GM23338 (cell line): ENCODE data around the gene KLHL1.

Experiments used
- CREB1 ChIP-seq: fragments of 250-450 bp; sonication (Bioruptor Pico); IDR thresholded peaks from 2 replicates; pipeline ENCODE4 v1.5.0; 2020; ENCODE audit warnings: low read depth, mild to moderate bottlenecking, moderate library complexity
- ETS1 ChIP-seq: IDR thresholded peaks from 2 replicates; pipeline ENCODE4 v1.6.1; 2016; ENCODE audit warnings: antibody characterized with exemption
- EZH2 ChIP-seq: fragments of 200-600 bp; sonication (generic); IDR thresholded peaks from one replicate; pipeline ENCODE4 v1.8.0; 2017; ENCODE audit warnings: antibody characterized with exemption, mild to moderate bottlenecking, low read depth; ENCODE audit not compliant: unreplicated experiment
- EZH2phosphoT487 ChIP-seq: fragments of 200-600 bp; sonication (generic); IDR thresholded peaks from one replicate; pipeline ENCODE4 v1.8.1; 2018; ENCODE audit warnings: antibody characterized with exemption; ENCODE audit not compliant: unreplicated experiment
- JUNB ChIP-seq: IDR thresholded peaks from one replicate; pipeline ENCODE4 v1.6.1; 2016; ENCODE audit warnings: antibody characterized with exemption; ENCODE audit not compliant: unreplicated experiment
- NANOG ChIP-seq: IDR thresholded peaks from 2 replicates; pipeline ENCODE4 v1.6.1; 2016; ENCODE audit warnings: antibody characterized with exemption, borderline replicate concordance
- POLR2AphosphoS5 ChIP-seq: IDR thresholded peaks from 2 replicates; pipeline ENCODE4 v1.6.1; 2016; ENCODE audit warnings: antibody characterized with exemption, low read depth
- TF ChIP-seq, protein P1 (sequence below), 2 experiments: fragments of 200-600 bp in 1 of 2; sonication (generic) in 1 of 2; conservative IDR thresholded peaks; 2 replicates each; pipeline versions ENCODE4 v1.5.1 to v1.6.1; 2016 to 2017; ENCODE audit warnings: antibody characterized with exemption in 2 of 2, low read depth in 2 of 2, mild to moderate bottlenecking in 2 of 2, moderate library complexity in 1 of 2
- TF ChIP-seq, protein P2 (sequence below): IDR thresholded peaks from one replicate; pipeline ENCODE4 v1.6.1; 2018; ENCODE audit warnings: antibody characterized with exemption; ENCODE audit not compliant: unreplicated experiment

GRCh38 chr13:70117338-70117905 lies 9.2 kb upstream of the KLHL1 start:
- TF ChIP-seq, protein P1, sequence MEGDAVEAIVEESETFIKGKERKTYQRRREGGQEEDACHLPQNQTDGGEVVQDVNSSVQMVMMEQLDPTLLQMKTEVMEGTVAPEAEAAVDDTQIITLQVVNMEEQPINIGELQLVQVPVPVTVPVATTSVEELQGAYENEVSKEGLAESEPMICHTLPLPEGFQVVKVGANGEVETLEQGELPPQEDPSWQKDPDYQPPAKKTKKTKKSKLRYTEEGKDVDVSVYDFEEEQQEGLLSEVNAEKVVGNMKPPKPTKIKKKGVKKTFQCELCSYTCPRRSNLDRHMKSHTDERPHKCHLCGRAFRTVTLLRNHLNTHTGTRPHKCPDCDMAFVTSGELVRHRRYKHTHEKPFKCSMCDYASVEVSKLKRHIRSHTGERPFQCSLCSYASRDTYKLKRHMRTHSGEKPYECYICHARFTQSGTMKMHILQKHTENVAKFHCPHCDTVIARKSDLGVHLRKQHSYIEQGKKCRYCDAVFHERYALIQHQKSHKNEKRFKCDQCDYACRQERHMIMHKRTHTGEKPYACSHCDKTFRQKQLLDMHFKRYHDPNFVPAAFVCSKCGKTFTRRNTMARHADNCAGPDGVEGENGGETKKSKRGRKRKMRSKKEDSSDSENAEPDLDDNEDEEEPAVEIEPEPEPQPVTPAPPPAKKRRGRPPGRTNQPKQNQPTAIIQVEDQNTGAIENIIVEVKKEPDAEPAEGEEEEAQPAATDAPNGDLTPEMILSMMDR (conservative IDR thresholded peaks at IDR 0.05; ENCODE audit: low read depth in 2 of 2), result no peak
- TF ChIP-seq CREB1 (no peak), POLR2AphosphoS5 (no peak), EZH2 (no peak), EZH2phosphoT487 (no peak), JUNB (no peak), ETS1 (no peak), NANOG (no peak)
- TF ChIP-seq, protein P2, sequence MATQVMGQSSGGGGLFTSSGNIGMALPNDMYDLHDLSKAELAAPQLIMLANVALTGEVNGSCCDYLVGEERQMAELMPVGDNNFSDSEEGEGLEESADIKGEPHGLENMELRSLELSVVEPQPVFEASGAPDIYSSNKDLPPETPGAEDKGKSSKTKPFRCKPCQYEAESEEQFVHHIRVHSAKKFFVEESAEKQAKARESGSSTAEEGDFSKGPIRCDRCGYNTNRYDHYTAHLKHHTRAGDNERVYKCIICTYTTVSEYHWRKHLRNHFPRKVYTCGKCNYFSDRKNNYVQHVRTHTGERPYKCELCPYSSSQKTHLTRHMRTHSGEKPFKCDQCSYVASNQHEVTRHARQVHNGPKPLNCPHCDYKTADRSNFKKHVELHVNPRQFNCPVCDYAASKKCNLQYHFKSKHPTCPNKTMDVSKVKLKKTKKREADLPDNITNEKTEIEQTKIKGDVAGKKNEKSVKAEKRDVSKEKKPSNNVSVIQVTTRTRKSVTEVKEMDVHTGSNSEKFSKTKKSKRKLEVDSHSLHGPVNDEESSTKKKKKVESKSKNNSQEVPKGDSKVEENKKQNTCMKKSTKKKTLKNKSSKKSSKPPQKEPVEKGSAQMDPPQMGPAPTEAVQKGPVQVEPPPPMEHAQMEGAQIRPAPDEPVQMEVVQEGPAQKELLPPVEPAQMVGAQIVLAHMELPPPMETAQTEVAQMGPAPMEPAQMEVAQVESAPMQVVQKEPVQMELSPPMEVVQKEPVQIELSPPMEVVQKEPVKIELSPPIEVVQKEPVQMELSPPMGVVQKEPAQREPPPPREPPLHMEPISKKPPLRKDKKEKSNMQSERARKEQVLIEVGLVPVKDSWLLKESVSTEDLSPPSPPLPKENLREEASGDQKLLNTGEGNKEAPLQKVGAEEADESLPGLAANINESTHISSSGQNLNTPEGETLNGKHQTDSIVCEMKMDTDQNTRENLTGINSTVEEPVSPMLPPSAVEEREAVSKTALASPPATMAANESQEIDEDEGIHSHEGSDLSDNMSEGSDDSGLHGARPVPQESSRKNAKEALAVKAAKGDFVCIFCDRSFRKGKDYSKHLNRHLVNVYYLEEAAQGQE, result no peak
